GM20000 (cell line): Measurements from ENCODE around the gene CREBZF.
A peak's percentile ranks its signal among the peaks of the same experiment; 100 is the strongest.

Experiments
- DNase-seq: peaks from one replicate; pipeline ENCODE4 v3.0.0; 2012; ENCODE audit warnings: low spot score
- TF ChIP-seq, protein P1 (sequence below): IDR thresholded peaks from 2 replicates; pipeline ENCODE4 v1.5.1; 2012; ENCODE audit warnings: mild to moderate bottlenecking, control low read depth; ENCODE audit errors: extremely low read depth, missing control alignments

The CREBZF gene

DNA sequence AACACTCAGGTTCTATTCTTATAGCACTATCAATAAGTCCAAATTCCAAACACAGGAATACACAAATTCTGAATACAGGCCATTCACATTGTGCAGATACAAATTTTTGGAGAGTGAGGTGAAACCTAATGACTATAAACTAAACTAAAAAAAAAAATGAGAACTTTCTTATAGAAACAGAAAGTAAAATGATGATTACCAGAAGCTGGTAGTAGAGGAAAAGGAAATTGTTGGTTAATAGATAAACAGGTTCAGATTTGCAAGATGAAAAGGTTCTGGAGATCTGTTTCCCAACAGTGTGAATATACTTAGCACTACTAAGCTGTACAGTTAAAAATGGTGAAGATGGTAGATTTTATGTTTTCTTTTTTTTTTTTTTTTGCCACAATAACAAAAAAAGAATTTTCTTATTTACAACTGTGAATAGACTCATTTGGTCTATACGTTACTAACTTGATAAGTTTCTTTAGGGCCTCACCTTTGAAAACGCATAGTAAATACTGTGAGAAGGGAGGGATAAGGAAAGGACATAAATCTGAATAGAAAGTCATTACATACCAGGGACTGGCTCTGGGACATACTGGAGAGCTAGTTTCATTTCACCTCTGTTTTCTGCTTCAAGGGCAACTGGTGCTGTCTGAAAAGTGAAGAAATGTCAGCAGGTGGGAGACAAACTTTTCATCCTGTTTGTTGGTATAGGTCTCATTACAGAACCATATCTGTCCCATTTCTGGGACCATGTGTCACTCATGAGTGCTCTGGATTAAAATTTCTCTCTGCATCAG, 35.2 kb upstream of the CREBZF start:
- peak; percentile 23 for DNase-seq

GRCh38 chr11:85698195-85698594, 33.3 kb upstream of the CREBZF start:
- TF ChIP-seq, protein P1, sequence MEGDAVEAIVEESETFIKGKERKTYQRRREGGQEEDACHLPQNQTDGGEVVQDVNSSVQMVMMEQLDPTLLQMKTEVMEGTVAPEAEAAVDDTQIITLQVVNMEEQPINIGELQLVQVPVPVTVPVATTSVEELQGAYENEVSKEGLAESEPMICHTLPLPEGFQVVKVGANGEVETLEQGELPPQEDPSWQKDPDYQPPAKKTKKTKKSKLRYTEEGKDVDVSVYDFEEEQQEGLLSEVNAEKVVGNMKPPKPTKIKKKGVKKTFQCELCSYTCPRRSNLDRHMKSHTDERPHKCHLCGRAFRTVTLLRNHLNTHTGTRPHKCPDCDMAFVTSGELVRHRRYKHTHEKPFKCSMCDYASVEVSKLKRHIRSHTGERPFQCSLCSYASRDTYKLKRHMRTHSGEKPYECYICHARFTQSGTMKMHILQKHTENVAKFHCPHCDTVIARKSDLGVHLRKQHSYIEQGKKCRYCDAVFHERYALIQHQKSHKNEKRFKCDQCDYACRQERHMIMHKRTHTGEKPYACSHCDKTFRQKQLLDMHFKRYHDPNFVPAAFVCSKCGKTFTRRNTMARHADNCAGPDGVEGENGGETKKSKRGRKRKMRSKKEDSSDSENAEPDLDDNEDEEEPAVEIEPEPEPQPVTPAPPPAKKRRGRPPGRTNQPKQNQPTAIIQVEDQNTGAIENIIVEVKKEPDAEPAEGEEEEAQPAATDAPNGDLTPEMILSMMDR = no peak
- DNase-seq = no peak

More for the DNA sequence above, 35.2 kb upstream of the CREBZF start:
- TF ChIP-seq, protein P1 = no peak

- TF ChIP-seq, protein P1 = no peak
- DNase-seq = no peak
These were observed 32.8 kb upstream of the CREBZF start for GRCh38 chr11:85697747-85698146.

DNA sequence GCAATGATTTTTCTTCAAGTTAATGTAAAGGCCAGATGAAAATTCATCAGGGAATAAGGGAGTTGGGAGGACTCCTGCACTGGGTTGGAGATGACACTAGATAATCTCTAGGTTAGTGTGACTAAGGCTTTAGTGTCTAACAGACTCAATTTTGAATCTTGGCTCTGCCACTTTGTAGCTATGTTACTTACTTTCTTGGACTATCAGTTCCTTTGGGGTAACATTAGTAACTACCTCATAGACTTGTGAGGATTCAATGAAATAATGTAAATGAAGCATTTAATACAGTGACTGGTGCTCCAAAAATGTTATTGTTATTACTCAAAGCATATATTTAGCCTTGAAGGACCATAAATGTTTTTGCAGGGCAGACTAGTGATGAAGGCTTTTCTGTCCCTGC, 30.6 kb upstream of the CREBZF start:
- no peak for DNase-seq
- TF ChIP-seq, protein P1 = no peak

- DNase-seq = peak; percentile 22
- TF ChIP-seq, protein P1 = peak; percentile 11
These were observed 29.6 kb upstream of the CREBZF start for GRCh38 chr11:85694385-85694980.

DNA sequence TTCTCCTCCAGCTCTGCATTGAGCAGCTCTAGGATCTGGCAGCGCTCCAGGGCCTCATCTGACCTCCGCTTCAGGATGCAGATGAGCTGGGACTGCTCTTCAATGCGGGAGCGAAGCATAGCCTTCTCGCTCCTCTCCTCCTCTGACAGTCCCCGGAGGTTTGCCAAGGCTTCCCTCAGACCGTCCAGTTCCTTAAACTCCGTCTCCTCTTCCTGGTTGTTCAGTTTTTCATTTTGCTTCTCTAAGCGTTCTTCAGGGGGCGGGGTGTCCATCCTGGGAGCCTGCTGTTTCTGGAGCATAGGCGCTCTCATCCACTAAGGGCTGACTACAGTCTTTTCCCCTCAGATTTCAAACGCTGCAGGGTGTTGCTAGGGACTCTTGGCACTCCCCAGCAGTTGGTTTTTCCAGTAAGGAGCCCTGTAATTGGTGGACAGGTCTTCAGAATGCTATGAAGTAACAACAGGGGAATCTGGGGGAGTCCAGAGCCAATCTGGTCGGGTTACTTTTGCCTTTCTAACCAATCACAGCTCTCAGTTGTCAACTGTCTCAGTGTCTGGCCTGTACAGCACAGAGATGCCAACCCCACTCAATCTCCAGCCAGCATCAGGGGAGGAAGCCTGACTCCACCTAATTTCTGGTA, 21.0 kb upstream of the CREBZF start, which contains the start of gene CCDC89:
Gene CCDC89 (minus strand): TSS at position 376 of the 640 bp plus-strand sequence. CDS start 65 bp downstream, at position 311.
- TF ChIP-seq, protein P1 = no peak
- no peak for DNase-seq
